Caki2 (cell line): ENCODE data around the gene LTF. TPM values are rescaled to one million over a fixed set of nuclear protein-coding genes. Genes with fewer than 3 reads are reported as not detected.
"Not testable (repeated sequence)": the region's sequence is repeated elsewhere in the genome, so short reads cannot be mapped to it uniquely, and the experiment has no call there.

Experiments
- DNase-seq: peaks from one replicate; pipeline ENCODE4 v3.0.0-alpha.2; 2015; ENCODE audit warnings: low read depth
- in situ Hi-C: cut with HindIII; loops from 2 replicates; pipeline ENCODE4 v1.10.0; 2016; ENCODE audit warnings: low sequenced_read_pairs, low pct_unique_long_range_greater_than_20kb, mixed read lengths
- total RNA-seq: library from RNA; depleted of rRNA; stranded (reverse); fragments of >200 nt; shearing (Covaris generic); gene quantifications from 2 replicates; pipeline ENCODE4 v1.2.3, GENCODE V29; 2014; ENCODE audit warnings: low replicate concordance

The LTF gene
- total RNA-seq, 1 experiment from 2014 or later, result not detected

DNA sequence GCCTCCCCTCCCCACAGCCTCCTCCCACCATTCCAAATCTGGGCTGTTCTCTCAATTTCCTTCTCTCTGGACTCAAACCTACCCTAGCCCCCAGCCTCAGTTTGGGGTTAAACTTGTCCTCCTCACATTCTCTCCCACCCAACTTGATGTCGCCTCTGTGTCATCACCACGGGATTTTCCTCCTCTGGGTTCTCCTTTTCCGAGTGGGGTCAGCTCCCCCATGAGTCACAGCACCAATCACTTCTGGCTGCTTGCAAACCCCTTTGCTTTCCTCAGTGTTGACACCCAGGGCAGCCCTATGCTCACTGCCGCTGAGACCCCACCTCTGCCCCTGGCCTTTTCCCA, 58.3 kb downstream of the LTF start:
- in situ Hi-C loops, result no loop called here
- DNase-seq, result no peak

DNA sequence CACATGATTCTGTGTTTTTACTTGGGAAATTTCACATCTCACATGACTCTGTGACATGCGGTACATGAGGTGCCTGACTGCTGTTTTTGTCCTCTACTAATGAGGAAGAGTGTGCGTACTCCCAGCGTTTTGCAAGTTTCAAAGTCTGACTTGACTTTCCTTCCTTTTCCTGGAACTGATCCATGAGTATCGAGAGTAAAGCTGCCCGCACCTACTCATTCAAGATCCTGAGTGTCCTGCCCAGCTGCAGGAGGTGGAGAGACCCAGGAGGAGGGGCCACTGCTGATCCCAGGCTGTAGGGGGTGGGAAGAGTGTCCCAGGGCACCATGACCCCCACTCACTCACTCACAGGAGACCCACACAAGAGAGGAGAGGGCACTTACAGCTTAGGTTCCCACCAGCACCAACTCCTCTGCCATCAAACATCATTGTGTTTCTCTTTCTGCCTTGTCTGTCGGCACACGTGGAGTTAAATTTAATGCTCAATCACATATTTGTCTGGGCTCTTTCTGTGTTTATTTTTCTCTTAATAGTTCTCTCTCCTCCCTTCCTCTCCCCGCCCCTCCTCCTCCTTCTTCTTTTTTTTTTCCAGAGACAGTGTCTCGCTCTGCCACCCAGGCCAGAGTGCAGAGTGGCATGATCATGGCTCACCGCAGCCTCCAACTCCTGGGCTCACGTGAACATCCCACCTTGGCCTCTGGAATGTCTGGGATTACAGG, 59.2 kb downstream of the LTF start:
- in situ Hi-C loops, result no loop called here
- peak; percentile 58 for DNase-seq

DNA sequence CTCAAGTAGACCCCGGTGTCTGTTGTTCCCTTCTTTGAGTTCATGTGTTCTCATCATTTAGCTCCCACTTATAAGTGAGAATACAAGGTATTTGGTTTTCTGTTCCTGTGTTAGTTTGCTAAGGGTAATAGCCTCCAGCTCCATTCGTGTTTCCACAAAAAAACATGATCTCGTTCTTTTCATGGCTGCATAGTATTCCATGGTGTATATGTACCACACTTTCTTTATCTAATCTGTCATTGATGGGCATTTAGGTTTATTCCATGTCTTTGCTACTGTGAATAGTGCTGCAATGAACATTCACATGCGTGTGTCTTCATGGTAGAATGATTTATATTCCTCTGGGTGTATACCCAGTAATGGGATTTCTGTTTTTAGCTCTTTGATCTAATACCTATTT, 61.8 kb downstream of the LTF start:
- DNase-seq, in situ Hi-C loops: not testable (repeated sequence)

DNA sequence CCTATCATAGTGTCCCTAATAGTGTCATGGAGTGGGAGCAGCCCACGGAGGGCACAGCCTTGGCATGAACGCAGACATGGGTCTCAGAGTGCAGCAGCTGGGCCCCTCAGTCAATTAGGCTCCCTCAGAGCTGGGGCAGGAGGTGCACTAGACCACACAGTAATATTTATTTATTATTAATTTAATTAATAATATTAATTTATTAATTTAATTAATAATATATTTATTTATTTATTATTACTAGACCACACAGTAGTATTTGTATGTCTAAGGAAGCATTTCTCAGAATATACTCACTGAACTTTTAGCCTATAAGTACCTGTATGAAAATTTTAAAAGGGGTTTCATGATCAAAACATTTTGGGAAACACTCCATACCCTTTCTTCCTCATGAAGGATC, 63.1 kb downstream of the LTF start:
- in situ Hi-C loops, result no loop called here
- DNase-seq, result no peak

DNA sequence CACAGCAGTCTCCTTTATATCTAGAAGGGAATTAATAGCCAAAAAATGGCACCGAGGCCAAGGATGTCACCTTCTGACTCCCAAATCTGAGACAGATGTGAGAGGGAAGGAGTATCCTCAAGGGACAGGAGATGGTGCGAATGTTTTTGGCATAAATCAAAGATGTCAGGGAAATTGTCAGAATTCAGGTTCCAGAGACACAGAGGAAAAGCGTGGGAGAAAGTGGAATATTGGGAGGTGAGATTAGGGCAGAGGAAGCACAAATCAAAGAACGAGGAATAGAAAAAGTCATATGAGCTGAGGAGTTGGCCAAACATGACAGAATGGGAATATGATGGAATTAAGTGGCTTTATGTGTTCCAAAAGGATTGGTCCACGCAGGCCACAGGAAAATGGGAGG, 63.9 kb downstream of the LTF start:
- in situ Hi-C loops, result no loop called here
- DNase-seq, result no peak

DNA sequence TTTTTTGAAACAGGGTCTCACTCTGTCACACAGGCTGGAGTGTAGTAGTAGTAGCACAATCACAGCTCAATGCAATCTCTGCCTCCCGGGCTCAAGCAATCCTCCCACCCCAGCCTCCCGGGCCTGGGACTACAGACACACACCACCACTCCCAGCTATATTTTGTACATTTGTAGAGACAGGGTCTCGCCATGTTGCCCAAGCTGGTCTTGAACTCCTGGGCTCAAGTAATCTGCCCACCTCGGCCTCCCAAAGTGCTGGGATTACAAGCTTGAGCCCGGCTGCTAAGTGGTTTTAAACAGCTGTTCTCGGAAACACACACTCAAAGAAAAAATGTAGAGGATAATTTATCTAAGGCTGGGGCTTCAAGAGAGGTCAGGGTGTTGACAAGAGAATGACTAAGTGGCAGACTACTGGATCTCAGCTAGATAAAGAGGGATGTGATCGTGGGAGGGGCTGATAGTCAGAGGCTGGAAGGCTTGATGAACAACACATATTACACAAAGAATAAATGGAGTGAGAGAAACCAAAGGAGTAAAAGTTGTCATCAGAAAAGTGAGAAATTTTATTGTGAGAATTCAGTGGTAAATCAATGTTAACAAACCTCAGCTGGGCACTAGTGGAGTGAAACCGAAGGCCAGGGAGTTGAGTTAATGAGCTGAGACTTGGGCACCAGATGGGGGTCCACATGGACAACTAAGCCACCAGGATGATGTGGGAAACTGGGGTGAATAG, 64.5 kb downstream of the LTF start:
- DNase-seq, result no peak
- in situ Hi-C loops, result no loop called here

DNA sequence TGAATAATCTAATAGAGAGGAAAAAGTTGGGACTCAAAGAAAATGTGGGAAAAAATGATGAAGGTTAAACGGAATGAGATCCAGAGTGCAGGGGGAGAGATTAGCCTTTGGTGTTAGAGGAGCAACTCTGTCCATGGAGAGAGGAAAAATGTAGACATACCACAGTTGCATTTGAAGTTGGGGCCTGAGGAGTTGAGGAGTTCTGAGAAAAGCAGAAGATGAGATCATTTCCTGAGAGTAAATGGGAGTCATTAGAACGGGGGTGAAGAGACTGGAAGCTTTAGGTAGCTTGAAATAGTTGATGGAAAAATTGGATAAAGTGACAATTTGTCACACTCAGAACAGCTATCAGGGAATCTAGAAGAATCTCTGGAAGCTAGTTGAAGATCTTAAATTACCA, 65.1 kb downstream of the LTF start:
- in situ Hi-C loops, result no loop called here
- DNase-seq, result no peak

DNA sequence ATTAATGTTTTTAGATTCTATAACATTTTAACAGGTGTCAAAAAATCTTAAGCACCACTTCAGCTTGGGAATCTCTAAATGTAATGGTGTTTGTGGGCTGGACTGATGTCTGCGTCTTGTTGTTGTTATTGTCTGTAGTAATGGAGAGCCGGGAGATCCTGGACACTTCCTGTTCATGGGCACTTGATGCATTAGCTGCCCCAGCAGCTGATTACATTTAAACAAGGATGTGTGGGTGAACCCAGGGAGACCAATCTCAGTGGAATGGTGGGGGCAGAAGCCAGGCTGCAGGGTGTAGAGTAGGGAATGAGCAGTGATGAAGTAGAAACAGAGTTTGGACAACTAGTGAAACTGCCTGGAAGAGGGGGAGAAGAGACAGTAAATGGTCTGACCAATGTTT, 65.6 kb downstream of the LTF start:
- in situ Hi-C loops, result no loop called here
- no peak for DNase-seq

DNA sequence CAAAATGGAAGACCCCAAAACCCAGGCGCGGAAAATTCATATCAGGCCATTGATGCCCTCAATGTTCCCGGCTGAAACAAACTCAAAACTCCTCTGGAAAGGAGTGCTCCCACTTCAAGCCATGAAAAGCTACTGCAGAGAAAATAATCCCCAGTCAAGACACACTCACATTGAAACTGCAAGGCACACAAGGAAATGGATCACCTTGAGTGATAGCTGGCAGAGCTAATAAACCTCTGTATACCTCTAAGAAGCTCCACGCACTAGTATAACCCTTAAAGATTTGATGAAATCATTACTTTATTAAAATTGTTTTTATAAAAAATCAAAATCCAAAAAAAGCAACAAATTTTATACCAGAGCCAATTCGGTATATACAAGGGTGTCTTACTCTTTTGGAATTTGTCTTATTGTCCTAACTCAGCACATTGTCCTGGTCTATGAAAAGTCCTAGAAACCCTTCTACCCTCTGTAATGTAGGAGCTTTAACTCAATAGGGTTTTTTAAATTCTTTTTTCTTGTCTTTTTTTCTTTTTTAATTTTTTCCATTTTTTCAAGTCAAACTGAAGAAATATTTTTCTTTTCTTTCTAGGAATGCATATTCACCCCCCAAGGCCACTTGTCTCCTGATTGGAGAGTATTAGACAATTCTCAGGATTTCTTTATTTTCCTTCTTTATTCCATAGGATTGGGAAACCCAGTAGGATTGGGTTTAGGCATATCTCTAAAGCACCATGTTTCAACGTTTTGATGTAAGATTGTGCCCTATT, 66.3 kb downstream of the LTF start:
- in situ Hi-C loops, result no loop called here

DNA sequence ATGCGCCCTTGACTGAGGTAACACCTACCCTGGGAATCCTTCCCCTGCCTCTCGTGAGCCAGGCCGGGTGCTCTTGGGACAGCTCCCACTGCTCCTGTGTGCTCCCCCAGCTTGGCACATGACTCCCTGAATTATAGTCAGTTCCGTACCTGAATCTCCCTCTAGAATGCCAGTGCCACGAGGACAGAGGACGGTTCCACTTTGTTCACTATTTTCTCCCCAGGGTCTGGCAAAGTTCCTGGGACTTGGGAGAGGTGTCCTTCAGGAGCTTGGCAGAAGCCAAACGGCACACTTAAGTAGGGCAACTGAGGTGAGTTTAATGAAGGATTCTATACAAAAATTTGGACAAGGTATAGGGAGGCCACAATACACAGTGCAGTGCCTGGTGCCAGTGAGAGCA, 67.6 kb downstream of the LTF start:
- DNase-seq, result no peak
- in situ Hi-C loops, result no loop called here

More for the DNA sequence above, 66.3 kb downstream of the LTF start:
- DNase-seq, result no peak

DNA sequence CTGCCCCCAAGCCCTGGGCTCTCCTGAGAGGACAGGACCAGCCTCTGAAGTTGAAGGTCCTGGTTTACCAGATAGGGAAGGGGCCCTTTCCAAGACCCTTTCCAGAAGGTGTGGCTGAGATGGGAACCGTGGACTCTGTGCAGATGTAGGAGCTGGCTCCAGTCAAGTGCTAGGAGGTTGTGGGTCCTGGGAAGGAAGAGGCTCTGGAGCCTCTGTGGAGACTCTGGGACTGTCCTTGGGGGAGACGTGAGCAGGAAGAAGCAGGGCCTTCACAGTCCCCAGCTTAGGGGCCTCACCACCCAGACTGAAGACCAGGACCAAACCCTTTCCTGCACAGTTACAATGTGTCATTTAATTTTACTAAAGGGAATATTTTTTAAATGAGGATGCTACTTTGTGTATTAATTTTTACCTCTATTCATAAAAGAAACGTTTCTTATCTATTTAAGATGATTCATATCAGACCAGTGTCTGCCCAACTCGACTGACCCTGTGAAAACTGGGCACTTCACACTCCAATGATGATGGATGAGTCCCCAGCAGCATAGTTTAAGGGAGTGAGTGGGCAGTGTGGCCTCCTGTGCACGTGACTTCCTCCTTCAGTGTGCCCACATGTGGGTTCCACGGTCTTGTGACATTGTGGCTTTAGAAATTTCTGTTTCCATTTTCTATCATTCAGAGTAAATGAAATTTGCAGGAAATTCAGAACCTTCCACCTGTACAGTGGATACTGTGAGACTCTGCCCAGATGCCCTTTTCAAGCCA, 68.8 kb downstream of the LTF start:
- in situ Hi-C loops, result no loop called here
- no peak for DNase-seq

DNA sequence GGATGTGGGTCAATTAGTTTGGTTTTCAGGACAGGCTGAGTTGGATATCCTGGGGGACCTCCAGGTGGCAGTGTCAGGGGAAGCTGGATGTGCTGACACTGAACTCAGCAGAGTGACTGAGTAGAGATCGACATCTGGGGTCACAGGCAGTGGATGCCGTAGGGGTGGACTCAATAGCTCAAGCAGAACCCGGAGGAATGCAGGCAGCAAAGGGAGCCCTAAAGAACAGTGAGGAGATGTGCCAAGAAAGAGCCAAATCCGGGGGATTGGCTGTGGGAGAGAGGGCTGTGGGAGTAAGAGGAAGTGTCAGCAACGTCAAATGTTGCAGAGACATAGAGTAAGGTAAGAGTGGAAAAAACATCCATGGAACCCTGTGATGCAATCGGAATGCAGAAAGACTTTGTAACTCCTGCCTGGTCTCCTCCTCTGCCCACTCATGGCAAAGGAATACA, 69.5 kb downstream of the LTF start:
- DNase-seq, result no peak
- in situ Hi-C loops, result no loop called here

DNA sequence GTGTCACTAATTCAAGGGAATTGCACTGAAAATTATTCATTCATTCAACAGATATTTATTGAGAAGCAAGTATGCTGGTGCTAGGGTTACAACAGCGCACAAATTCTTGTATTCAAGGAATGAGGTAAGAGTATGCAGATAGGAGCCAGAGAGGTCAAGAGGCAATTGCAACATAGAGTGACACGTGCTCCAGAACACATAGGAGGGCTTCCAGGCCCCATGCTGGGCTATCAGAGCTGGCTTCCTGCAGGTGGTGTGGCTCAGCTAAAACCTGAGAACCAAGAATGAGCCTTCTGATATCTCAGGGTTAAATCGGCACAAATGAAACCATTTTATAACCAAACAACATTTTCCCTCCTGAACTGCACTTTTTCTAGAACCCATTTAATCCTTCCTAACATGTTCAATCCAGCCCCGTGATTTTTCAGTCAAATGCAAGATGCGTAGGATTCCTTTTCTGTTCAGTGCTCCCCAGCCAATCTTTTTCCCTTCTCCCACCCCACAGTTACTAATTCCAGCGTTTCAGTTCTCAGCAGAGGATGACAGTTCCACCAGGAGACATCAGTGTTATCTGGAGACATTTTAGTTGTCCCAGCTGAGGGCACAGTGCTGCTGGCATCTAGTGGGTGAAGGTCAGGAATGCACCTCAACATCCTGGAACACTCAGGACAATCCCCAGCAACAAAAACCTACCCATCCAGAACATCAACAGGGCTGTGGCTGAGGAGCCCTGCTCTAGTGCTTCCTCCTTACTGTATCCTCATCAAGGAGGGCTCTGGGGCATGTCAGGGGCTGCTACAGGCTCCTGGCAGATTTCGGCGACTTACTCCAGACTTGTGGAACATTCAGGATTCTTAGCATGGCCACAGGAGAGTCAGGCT, 70.9 kb downstream of the LTF start:
- in situ Hi-C loops, result no loop called here
- no peak for DNase-seq

DNA sequence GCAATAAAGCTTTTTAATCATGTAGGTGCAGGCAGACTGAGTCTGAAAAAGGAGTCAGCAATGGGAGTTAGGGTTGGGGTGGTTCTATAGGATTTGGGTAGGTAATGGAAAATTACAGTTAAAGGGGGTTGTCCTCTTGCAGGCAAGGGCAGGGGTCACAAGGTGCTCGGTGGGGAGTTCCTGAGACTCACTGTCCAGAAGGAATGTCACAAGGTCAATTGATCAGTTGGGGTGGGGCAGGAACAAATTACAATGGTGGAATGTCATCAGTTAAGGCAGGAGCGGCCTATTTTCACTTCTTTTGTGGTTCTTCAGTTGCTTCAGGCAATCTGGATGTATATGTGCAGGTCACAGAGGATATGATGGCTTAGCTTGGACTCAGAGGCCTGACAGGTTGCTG, 71.7 kb downstream of the LTF start:
- in situ Hi-C loops, result no loop called here

DNA sequence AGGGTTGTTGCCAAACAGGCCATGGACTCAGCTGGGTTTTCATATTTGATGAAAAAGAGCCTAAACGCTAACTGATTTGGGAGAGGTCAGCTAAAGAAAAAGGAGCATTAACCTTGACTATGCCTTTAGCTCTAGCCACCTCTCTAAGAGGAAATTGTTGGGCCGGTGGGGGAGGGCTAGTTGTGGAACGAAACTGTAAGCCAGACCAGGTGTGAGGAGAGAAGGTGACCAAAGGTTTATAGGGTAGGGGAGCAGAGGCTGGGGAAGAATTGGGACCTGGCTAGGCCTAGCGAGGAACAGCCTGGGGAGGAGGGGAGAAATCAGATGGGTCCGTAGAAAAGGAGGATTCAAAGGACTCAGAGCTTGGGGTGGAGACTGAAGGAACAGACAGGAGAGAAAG, 73.2 kb downstream of the LTF start:
- DNase-seq, in situ Hi-C loops: not testable (repeated sequence)

More for the DNA sequence above, 71.7 kb downstream of the LTF start:
- DNase-seq, result no peak

DNA sequence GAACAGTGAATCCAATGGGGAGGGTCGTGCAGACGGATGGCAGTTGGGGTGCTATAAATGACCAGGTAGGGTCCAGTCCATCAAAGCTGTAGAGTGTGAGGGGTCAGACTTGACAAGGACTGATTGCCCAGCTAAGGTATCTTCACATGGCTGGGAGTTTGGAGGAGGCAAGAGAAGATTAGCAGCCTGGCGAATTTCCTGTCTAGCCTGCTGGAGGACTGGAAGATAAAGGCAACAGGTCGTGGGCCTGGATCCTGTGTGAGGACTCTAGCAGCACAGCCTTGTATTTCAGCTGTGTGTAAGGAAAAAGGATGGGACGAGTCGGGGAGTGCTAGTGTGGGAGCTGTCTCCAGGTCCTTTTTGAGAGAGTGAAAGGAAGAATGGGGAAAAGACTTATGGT, 75.4 kb downstream of the LTF start:
- no peak for DNase-seq
- in situ Hi-C loops, result no loop called here

DNA sequence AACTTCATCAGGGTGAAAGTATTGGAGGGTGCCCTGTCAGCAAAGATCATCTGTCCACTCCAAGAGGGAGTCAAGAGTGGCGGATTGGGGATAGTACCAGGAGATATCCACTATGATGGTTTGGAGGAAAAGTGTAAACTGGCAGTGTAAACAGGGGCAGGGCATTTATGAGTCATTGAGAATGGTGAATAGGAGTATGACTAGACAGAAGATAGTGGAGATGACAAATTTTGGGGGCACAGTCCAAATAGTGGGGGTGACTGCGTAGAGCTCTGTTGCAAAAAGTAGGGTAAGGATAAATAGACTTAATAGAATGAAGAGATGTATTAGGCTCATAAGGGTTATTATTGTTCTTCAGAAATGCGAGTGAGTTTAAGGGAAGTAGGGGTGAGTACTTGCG, 75.9 kb downstream of the LTF start:
- DNase-seq, in situ Hi-C loops: not testable (repeated sequence)

DNA sequence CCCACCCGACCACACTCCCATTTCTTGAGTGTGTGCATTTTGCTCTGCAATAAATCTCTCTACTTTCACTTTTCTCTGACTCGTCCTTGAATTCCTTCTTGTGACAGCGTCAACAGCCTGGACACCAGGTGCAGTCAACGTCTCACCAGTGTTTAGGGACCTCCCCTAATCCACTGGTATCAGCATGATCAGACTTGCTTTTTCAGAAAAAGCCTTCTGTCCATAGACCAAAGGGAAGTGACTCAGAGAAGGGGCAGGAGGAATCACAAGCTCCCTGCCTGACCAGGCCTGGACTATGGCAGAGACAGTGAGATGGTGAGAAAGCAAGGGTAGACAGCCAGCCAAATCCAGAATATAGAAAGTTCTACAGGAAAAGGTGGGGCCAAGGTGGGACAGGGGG, 78.5 kb downstream of the LTF start:
- in situ Hi-C loops, result no loop called here
- DNase-seq, result peak; percentile 43
